HG02840 (cell line): ENCODE data around the gene BLACAT1.

Source experiments
- ATAC-seq: cut with Tn5 transposase; IDR thresholded peaks from one replicate; pipeline ENCODE4 v1.9.1; 2021; ENCODE audit warnings: mild to moderate bottlenecking, moderate library complexity, moderate number of reproducible peaks; ENCODE audit not compliant: unreplicated experiment, low FRiP score

BLACAT1 gene

GRCh38 chr1:205455581-205456382, at the start of gene BLACAT1:
BLACAT1 (minus strand) TSS chr1:205456045.
- no peak for ATAC-seq

GRCh38 chr1:205505076-205505729, 49.4 kb upstream of the BLACAT1 start:
- ATAC-seq = no peak

- ATAC-seq = no peak
Observed at GRCh38 chr1:205504311-205505075, 48.6 kb upstream of the BLACAT1 start, which contains the start of gene CDK18. CDK18 (plus strand) TSS chr1:205504669; CDS start chr1:205523168, 18,499 bp downstream.

GRCh38 chr1:205502992-205503391, 47.1 kb upstream of the BLACAT1 start:
- no peak for ATAC-seq

- no peak for ATAC-seq
Observed at GRCh38 chr1:205502111-205502810, 46.4 kb upstream of the BLACAT1 start.

GRCh38 chr1:205500240-205501233, 44.7 kb upstream of the BLACAT1 start:
- no peak for ATAC-seq

- no peak for ATAC-seq
Observed at GRCh38 chr1:205499789-205500188, 43.9 kb upstream of the BLACAT1 start.

GRCh38 chr1:205497351-205497750, 41.5 kb upstream of the BLACAT1 start:
- no peak for ATAC-seq

- ATAC-seq = no peak
Observed at GRCh38 chr1:205496661-205497060, 40.8 kb upstream of the BLACAT1 start.

- no peak for ATAC-seq
Observed at GRCh38 chr1:205495237-205495823, 39.5 kb upstream of the BLACAT1 start.

- no peak for ATAC-seq
Observed at GRCh38 chr1:205494115-205494514, 38.3 kb upstream of the BLACAT1 start.

GRCh38 chr1:205493241-205494085, 37.6 kb upstream of the BLACAT1 start:
- ATAC-seq = no peak

GRCh38 chr1:205492774-205493173, 36.9 kb upstream of the BLACAT1 start:
- no peak for ATAC-seq

GRCh38 chr1:205492201-205492667, 36.4 kb upstream of the BLACAT1 start:
- no peak for ATAC-seq

GRCh38 chr1:205491794-205492193, 35.9 kb upstream of the BLACAT1 start:
- ATAC-seq = no peak

- ATAC-seq = no peak
Observed at GRCh38 chr1:205488074-205488723, 32.4 kb upstream of the BLACAT1 start.

- no peak for ATAC-seq
Observed at GRCh38 chr1:205486258-205486657, 30.4 kb upstream of the BLACAT1 start.
